Parathyroid adenoma (tissue), 2 donors: ENCODE data around the gene ATP8B4.

Experiments
- H2AFZ ChIP-seq: fragments of 300-600 bp; sonication (generic); one replicate; pipeline ENCODE4 v1.7.0; 2017; ENCODE audit warnings: antibody characterized with exemption, mild to moderate bottlenecking
- H3K27ac ChIP-seq: fragments of 300-600 bp; sonication (generic); one replicate; pipeline ENCODE4 v1.7.0; 2017
- H3K27me3 ChIP-seq: fragments of 300-600 bp; sonication (generic); one replicate; pipeline ENCODE4 v1.7.0; 2017; ENCODE audit warnings: low read length; ENCODE audit not compliant: control insufficient read depth, insufficient read depth
- H3K36me3 ChIP-seq: fragments of 300-600 bp; sonication (generic); one replicate; pipeline ENCODE4 v1.7.0; 2017; ENCODE audit warnings: low read length; ENCODE audit not compliant: control insufficient read depth, insufficient read depth
- H3K4me1 ChIP-seq: fragments of 300-600 bp; sonication (generic); one replicate; pipeline ENCODE4 v1.7.0; 2017; ENCODE audit warnings: control low read depth
- H3K4me2 ChIP-seq: fragments of 300-600 bp; sonication (generic); one replicate; pipeline ENCODE4 v1.7.0; 2017; ENCODE audit warnings: low read length
- H3K4me3 ChIP-seq: fragments of 300-600 bp; sonication (generic); one replicate; pipeline ENCODE4 v1.7.0; 2017; ENCODE audit warnings: low read depth, low read length
- H3K79me2 ChIP-seq: fragments of 300-600 bp; sonication (generic); one replicate; pipeline ENCODE4 v1.7.0; 2017; ENCODE audit warnings: control low read depth
- H3K9ac ChIP-seq: fragments of 300-600 bp; sonication (generic); one replicate; pipeline ENCODE4 v1.7.0; 2017; ENCODE audit warnings: mild to moderate bottlenecking
- H3K9me3 ChIP-seq: fragments of 300-600 bp; sonication (generic); one replicate; pipeline ENCODE4 v1.7.0; 2017; ENCODE audit warnings: low read length; ENCODE audit not compliant: control insufficient read depth
- TF ChIP-seq, protein P1 (sequence below): fragments of 300-600 bp; sonication (generic); IDR thresholded peaks from one replicate; pipeline ENCODE4 v1.7.0; 2017; ENCODE audit warnings: antibody characterized with exemption, mild to moderate bottlenecking
- donor health status: primary hyperparathyroidism.

Gene ATP8B4

GRCh38 chr15:49848282-49848724 is 270.7 kb downstream of the ATP8B4 start:
- no peaks in the 10 kb centered on the region for H3K9me3 ChIP-seq
- H3K27ac ChIP-seq, result no peak overlapping the region
- no peaks in the 10 kb centered on the region for H3K4me1 ChIP-seq
- no peaks in the 10 kb centered on the region for H3K79me2 ChIP-seq
- no peaks in the 10 kb centered on the region for H3K27me3 ChIP-seq
- H2AFZ ChIP-seq, result no peak overlapping the region
- TF ChIP-seq, protein P1, sequence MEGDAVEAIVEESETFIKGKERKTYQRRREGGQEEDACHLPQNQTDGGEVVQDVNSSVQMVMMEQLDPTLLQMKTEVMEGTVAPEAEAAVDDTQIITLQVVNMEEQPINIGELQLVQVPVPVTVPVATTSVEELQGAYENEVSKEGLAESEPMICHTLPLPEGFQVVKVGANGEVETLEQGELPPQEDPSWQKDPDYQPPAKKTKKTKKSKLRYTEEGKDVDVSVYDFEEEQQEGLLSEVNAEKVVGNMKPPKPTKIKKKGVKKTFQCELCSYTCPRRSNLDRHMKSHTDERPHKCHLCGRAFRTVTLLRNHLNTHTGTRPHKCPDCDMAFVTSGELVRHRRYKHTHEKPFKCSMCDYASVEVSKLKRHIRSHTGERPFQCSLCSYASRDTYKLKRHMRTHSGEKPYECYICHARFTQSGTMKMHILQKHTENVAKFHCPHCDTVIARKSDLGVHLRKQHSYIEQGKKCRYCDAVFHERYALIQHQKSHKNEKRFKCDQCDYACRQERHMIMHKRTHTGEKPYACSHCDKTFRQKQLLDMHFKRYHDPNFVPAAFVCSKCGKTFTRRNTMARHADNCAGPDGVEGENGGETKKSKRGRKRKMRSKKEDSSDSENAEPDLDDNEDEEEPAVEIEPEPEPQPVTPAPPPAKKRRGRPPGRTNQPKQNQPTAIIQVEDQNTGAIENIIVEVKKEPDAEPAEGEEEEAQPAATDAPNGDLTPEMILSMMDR, result no peak
- H3K9ac ChIP-seq, result no peak overlapping the region
- H3K4me2 ChIP-seq, result no peak overlapping the region
- no peak overlapping the region for H3K4me3 ChIP-seq
- H3K36me3 ChIP-seq, result no peaks in the 10 kb centered on the region

- Histone ChIP-seq H2AFZ (no peak overlapping the region), H3K79me2 (no peaks in the 10 kb centered on the region), H3K4me3 (no peak overlapping the region), H3K27me3 (no peaks in the 10 kb centered on the region), H3K4me2 (no peak overlapping the region), H3K27ac (no peak overlapping the region), H3K36me3 (no peaks in the 10 kb centered on the region), H3K4me1 (no peaks in the 10 kb centered on the region), H3K9ac (no peak overlapping the region), H3K9me3 (no peaks in the 10 kb centered on the region)
- TF ChIP-seq, protein P1, result no peak
Measured at GRCh38 chr15:49847423-49848281, 271.4 kb downstream of the ATP8B4 start.

DNA sequence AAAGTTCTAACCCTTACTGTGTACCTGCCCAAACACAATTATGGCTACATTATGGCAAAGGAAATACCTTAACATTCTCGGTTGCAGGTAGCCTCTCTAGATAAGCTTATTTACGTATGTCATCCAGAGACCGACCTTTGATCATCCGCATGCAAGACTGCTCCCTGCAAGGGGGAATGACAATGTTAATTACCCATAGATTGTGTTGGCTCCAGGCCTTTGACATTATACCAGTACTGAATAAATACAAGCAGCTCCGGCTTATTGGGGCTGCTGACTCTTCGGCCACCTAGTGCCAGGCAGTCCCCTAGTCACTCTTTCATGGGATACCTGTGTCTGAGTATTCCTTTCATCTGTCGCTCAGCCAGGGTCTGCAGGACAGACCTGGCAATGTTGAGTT is 274.6 kb downstream of the ATP8B4 start:
- no peak overlapping the region for H3K27ac ChIP-seq

DNA sequence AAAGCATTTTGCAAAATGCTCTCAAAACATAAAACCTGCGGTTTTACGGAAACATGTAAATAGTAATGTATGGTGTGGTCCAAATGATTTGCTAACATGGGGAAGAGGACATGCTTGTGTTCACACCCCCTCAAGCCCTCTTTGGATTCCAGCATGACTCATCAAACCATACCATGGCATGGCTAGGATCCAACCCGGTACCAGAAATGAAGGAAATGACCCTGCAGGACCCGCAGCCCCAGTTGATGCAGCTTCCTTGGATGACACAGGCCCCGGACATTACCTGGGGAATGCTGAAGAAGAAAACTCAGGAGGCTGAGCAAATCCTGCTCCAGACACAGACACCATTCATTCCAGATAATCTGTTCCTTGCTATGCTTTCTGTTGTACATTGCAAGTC is 275.3 kb downstream of the ATP8B4 start:
- H3K27ac ChIP-seq, result no peak overlapping the region
- H3K4me2 ChIP-seq, result no peak overlapping the region
- H3K9me3 ChIP-seq, result no peaks in the 10 kb centered on the region
- no peak overlapping the region for H2AFZ ChIP-seq
- H3K36me3 ChIP-seq, result no peaks in the 10 kb centered on the region
- H3K4me1 ChIP-seq, result no peaks in the 10 kb centered on the region
- H3K9ac ChIP-seq, result no peak overlapping the region
- H3K79me2 ChIP-seq, result no peaks in the 10 kb centered on the region
- H3K27me3 ChIP-seq, result no peaks in the 10 kb centered on the region
- no peak overlapping the region for H3K4me3 ChIP-seq
- TF ChIP-seq, protein P1, result no peak

More for the DNA sequence above, 274.6 kb downstream of the ATP8B4 start:
- Histone ChIP-seq H3K4me3 (no peak overlapping the region), H2AFZ (no peak overlapping the region), H3K4me1 (no peaks in the 10 kb centered on the region), H3K79me2 (no peaks in the 10 kb centered on the region), H3K9me3 (no peaks in the 10 kb centered on the region), H3K4me2 (no peak overlapping the region), H3K9ac (no peak overlapping the region), H3K27me3 (no peaks in the 10 kb centered on the region), H3K36me3 (no peaks in the 10 kb centered on the region)
- TF ChIP-seq, protein P1, result no peak
